ENCODE results near the gene UGT1A4. TPM values are rescaled to one million over a fixed set of nuclear protein-coding genes. Genes with fewer than 3 reads are reported as not detected.

UGT1A4 gene
- total RNA-seq, 3 donors from 2014 or later = not detected

DNA sequence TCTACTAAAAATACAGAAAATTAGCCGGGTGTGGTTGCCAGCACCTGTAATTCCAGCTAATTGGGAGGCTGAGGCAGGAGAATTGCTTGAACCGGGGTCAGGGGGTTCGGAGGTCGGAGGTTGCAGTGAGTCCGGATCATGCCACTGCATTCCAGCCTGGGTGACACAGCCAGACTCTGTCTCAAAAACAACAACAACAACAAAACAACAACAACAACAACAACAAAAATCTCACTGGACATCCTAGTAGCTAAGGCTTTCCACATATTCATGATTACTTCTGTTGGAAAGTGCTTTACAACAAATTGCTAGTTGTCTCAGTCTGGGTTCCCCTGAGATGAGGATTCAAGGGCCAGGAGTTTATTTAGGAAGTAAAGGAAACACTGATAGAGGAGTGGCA lies 55.3 kb downstream of the UGT1A4 start:
- H3K4me3 Mint-ChIP-seq = no peak overlapping the region
- no peaks in the 10 kb centered on the region for H3K4me1 Mint-ChIP-seq (ENCODE audit: low read depth)
- DNase-seq (no peak), ATAC-seq (no peak)
- H3K27me3 Mint-ChIP-seq (ENCODE audit: low read depth) = peaks cover 16% of the 10 kb centered on the region
- H3K9me3 Mint-ChIP-seq = peaks cover 4% of the 10 kb centered on the region
- no peaks in the 10 kb centered on the region for H3K36me3 Mint-ChIP-seq (ENCODE audit: insufficient read depth)

DNA sequence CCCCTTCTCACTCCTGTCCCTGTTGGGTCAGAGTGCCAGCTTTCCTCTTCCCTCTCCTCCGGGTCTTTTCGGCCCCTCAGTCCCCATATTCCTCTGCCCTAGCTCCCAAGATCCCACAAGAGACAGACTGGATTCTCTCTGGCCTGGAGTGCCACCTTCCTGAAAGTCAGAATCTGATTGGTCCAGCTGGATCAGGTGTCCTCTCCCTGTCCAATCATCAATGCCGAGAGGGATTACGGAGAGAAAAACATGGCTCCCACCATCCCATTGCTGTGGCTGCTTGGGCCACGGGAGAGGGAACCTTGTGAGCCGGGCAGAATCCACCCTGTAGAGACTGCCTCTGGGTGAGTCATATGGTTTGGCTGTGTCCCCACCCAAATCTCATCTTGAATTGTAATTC lies 56.9 kb downstream of the UGT1A4 start:
- Mint-ChIP-seq H3K9me3 (peaks cover 4% of the 10 kb centered on the region), H3K36me3 (ENCODE audit: insufficient read depth) (no peaks in the 10 kb centered on the region), H3K4me3 (no peak overlapping the region), H3K27me3 (ENCODE audit: low read depth) (peaks cover 11% of the 10 kb centered on the region), H3K4me1 (ENCODE audit: low read depth) (no peaks in the 10 kb centered on the region)
- DNase-seq = no peak
- no peak for ATAC-seq

DNA sequence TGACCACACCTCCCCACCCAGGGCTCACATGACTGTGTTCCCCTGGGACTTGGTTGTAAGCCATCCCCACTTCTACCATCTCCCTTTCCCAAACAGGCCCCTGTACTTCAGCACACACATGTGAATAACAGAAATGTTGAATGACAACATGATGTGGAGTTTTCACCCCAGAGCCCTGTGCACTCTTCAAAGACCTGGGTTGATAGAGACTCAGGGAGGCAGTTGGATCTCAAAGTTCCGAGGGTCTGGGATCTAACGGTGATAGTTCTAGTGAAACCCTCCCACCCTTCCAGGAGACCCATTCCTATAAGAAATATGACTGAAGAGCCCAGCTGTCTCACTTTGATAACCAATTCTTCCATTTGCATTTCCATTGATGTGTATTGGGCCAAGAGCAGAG lies 59.5 kb downstream of the UGT1A4 start, which contains the start of gene MROH2A:
MROH2A (plus strand) TSS at position 301 of the 400 bp plus-strand sequence. CDS start 1,029 bp downstream, outside the sequence.
- peaks cover 4% of the 10 kb centered on the region for H3K9me3 Mint-ChIP-seq
- H3K36me3 Mint-ChIP-seq (ENCODE audit: insufficient read depth) = no peaks in the 10 kb centered on the region
- DNase-seq = no peak
- peaks cover 15% of the 10 kb centered on the region for H3K27me3 Mint-ChIP-seq (ENCODE audit: low read depth)
- H3K4me3 Mint-ChIP-seq = no peak within 1 kb of the TSS
- H3K4me1 Mint-ChIP-seq (ENCODE audit: low read depth) = no peaks in the 10 kb centered on the region
- ATAC-seq = no peak

DNA sequence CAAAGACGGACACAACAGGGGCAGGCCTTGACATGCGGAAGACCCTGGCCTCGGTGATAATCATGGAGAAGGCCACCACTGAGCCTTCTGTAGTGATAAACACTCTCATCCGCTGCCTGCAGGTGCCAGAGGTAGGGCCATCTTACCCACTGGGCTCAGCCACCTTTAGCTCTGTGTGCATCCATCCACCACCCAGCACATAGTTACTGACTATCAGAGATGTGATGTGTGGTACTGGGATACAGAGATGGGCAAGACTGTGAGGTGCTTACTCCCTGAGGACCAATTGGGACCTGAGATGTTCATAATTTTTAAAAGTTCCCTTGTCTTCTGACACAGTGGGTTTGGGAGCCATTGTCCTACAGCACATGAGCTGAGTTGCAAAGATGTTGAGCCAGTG lies 61.2 kb downstream of the UGT1A4 start:
- Mint-ChIP-seq H3K36me3 (ENCODE audit: insufficient read depth) (no peaks in the 10 kb centered on the region), H3K4me1 (ENCODE audit: low read depth) (no peaks in the 10 kb centered on the region), H3K27me3 (ENCODE audit: low read depth) (peaks cover 23% of the 10 kb centered on the region), H3K9me3 (peaks cover 4% of the 10 kb centered on the region), H3K4me3 (no peak overlapping the region)
- ATAC-seq (no peak), DNase-seq (no peak)

DNA sequence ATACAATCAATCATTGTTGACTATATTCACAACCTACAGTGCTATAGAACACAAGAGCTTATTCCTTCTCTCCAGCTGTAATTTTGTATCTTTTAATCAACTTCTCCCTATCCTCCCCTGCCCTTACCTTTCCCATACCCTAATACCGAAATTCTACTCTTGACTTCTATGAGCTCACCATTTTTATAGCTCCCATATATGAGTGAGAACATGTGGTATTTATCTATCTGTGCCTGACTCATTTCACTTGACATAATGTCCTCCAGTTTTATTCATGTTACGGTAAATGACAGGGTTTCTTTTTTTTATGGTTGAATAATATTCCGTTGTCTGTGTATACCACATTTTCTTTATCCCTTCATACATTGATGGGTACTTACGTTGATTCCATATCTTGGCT lies 62.2 kb downstream of the UGT1A4 start:
- DNase-seq (no peak), ATAC-seq (no peak)
- Mint-ChIP-seq H3K4me1 (ENCODE audit: low read depth) (no peaks in the 10 kb centered on the region), H3K27me3 (ENCODE audit: low read depth) (peaks cover 21% of the 10 kb centered on the region), H3K4me3 (no peak overlapping the region), H3K9me3 (peaks cover 4% of the 10 kb centered on the region), H3K36me3 (ENCODE audit: insufficient read depth) (no peaks in the 10 kb centered on the region)

DNA sequence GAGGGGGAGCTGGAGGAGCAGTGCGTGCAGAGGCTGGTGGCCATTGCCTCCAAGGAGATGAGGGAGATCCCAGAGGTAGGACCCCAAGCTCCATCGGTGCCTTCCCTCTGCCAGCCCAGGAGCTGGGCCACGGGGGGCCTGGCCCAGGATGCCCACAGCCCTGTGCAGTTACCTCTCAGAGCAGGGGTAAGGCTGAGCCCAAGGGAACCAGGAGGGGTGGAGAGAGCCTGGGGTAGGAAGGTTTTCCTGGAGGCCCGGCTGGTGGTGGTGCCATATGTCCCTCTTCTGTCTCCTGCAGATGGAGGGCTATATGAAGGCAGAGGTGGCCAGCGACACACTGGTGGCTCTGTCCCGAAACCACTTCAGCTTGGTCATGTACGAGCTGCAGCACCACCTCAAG lies 71.0 kb downstream of the UGT1A4 start:
- Mint-ChIP-seq H3K4me1 (ENCODE audit: low read depth) (no peaks in the 10 kb centered on the region), H3K9me3 (peaks cover 5% of the 10 kb centered on the region), H3K27me3 (ENCODE audit: low read depth) (peaks cover 6% of the 10 kb centered on the region), H3K4me3 (no peak overlapping the region), H3K36me3 (ENCODE audit: insufficient read depth) (no peaks in the 10 kb centered on the region)
- no peak for DNase-seq
- ATAC-seq = no peak

DNA sequence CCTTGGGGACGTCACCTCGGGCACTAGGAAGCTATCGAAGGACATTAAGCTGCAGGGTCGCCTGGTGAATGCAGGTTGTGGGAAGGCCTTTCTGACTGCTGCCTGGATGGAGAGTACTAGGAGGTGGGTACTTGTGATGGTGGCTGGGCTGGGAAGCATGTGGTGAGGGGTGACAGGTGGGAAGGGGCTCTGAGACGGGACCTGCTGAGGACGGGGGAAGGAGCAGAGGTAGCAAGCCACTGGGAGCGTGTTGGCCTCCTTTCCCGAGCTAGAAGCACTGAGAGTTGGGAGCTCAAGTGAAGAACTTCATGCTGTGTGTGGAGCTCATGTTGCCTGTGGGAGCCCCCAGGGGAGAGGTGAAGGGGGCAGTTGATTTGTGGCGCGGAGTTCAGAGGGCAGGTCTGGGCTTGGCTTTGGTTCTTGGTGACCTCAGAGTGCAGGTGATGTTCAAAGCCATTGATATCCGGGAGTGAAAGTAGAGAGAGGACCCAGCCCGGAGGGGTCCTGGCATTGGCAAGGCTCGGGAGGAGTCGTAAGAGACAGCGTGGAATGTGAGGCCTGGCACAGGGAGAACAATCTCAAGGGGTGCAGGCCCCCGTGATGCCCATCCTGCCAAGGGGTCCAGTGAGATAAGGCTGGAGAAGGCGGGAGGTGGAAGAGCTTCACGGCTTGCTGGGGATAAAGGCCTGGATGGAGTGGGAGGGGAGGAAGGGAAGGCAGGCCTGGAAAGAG lies 72.8 kb downstream of the UGT1A4 start:
- no peaks in the 10 kb centered on the region for H3K4me1 Mint-ChIP-seq (ENCODE audit: low read depth)
- ATAC-seq = no peak
- DNase-seq = no peak
- H3K27me3 Mint-ChIP-seq (ENCODE audit: low read depth) = peaks cover 2% of the 10 kb centered on the region
- H3K36me3 Mint-ChIP-seq (ENCODE audit: insufficient read depth) = no peaks in the 10 kb centered on the region
- no peak overlapping the region for H3K4me3 Mint-ChIP-seq
- H3K9me3 Mint-ChIP-seq = peaks cover under 1% of the 10 kb centered on the region

DNA sequence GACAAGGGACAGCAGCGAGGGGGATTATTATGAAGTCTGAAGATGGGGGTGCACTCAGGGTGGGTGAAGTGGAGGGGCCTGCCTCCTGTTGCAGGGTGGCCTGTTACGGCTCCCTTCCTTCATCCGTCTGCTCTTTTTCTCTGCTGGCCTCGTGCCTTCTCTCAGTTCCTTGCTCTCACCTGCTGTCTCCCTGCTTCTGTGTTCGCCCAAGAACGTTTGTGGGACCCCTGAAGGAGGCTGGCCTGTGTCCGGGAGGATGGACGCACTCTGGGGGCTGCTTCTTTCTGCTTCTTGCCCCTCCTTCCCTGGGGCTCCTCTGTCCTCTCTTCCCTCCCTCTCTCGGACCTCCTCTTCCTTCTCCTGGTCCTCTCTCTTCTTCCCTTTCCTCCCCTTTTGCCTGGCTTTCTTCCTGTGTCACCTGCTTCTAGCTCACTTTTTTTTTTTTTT lies 73.4 kb downstream of the UGT1A4 start:
- H3K9me3 Mint-ChIP-seq = no peaks in the 10 kb centered on the region
- no peak for DNase-seq
- no peaks in the 10 kb centered on the region for H3K27me3 Mint-ChIP-seq (ENCODE audit: low read depth)
- no peak overlapping the region for H3K4me3 Mint-ChIP-seq
- no peak for ATAC-seq
- no peaks in the 10 kb centered on the region for H3K4me1 Mint-ChIP-seq (ENCODE audit: low read depth)
- no peaks in the 10 kb centered on the region for H3K36me3 Mint-ChIP-seq (ENCODE audit: insufficient read depth)

DNA sequence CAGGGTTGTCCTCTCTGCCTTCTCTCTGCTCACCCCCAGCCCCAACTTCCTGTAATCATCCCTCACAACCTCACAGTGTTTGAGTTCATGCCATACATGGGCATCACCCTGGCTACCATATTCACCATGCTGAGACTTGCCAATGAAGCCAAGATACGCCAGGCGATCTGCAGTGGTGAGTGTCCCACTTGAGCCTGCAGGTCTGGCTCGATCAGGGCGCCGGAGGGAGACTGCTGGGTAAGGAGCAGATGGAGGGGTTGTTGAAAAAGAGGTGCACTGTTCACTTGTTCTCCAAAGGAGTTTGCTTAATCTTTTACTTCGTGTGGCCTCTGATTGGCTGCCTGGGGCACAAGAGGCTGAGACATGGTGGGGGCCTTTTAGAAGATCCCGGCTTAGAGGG lies 74.2 kb downstream of the UGT1A4 start:
- ATAC-seq = no peak
- Mint-ChIP-seq H3K27me3 (ENCODE audit: low read depth) (no peaks in the 10 kb centered on the region), H3K9me3 (no peaks in the 10 kb centered on the region), H3K36me3 (ENCODE audit: insufficient read depth) (no peaks in the 10 kb centered on the region), H3K4me1 (ENCODE audit: low read depth) (no peaks in the 10 kb centered on the region), H3K4me3 (no peak overlapping the region)
- DNase-seq = no peak

DNA sequence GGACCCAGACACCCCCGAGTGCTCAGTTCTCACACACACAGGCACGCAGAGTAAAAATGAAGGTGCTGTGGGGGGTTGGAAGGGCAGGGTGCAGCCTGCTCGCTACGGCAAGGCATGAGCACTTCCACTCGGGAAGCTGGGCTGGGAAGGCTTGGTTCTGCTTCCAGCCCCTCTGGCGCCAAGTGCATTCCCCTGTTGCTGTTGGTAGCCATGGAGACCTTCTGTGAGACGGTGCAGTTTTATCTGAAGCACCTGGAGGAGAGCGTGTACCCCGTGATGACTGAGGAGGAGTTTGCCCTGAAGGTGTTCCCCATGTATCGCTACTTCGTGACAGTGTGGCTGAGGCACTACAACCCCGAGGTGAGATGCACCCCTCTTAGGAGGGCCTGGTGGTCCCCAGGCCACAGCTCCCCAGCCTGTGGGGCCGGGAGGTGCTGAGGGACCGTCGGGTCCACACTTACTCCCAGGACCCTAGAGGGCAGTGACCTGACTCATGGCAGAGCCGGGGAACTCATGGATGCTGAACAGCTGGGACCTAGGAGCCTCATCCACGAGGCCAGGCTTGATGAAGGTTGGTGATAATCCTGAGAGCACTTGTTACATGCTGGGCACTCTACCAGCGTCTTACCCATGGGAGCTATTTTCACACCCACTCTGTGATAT lies 75.1 kb downstream of the UGT1A4 start:
- no peaks in the 10 kb centered on the region for H3K9me3 Mint-ChIP-seq
- DNase-seq (no peak), ATAC-seq (no peak)
- no peak overlapping the region for H3K4me3 Mint-ChIP-seq
- no peaks in the 10 kb centered on the region for H3K27me3 Mint-ChIP-seq (ENCODE audit: low read depth)
- H3K36me3 Mint-ChIP-seq (ENCODE audit: insufficient read depth) = no peaks in the 10 kb centered on the region
- H3K4me1 Mint-ChIP-seq (ENCODE audit: low read depth) = no peaks in the 10 kb centered on the region

DNA sequence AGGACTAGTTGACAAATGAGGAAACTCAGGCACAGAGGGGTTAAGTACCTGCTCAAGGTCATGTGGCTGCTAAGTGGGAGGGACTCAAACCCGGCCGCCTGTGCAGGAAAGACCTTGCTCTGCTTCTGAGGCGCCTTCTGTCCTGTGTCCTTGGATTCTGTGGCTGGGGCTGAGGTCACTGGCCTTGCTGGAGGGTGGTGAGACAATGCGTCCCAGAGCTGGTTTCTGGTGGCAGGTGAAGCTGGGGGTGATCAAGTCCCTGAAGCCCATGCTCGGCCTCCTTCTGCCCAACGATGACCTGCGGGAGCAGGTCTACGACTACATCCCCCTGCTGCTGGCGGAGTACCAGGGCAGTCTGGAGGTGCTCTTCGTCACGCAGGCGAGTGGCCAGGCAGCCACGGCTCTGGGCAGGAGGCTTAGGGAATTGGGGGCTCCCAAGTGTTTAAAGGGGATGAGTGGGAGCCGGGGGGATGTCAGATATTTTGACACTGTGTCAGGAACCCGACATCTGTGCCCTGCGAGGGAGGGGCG lies 75.7 kb downstream of the UGT1A4 start:
- Mint-ChIP-seq H3K4me3 (no peak overlapping the region), H3K4me1 (ENCODE audit: low read depth) (no peaks in the 10 kb centered on the region), H3K9me3 (no peaks in the 10 kb centered on the region), H3K36me3 (ENCODE audit: insufficient read depth) (no peaks in the 10 kb centered on the region), H3K27me3 (ENCODE audit: low read depth) (no peaks in the 10 kb centered on the region)
- ATAC-seq (no peak), DNase-seq (no peak)

DNA sequence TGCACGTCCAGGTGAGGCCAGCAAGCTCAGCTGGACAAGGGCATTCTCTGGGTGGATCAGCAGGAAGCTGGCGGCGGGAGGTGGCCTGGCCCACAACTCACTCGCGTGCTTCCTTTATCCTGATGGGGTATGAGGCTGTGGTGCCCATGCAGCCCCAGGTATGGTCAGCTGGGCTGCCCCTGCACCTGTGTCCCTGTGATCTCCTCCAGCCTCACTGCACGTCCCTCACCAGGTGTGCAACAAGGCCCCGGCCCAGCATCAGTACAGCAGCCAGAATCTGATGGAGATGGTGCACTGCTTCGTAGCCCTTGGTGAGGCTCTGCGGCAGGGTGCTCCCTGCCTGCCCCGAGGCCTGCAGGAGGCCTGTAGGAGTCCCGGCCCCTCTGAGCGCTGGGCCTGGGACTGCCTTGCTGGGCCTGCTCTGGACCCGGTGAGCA lies 77.2 kb downstream of the UGT1A4 start:
- no peak overlapping the region for H3K4me3 Mint-ChIP-seq
- H3K4me1 Mint-ChIP-seq (ENCODE audit: low read depth) = no peaks in the 10 kb centered on the region
- no peak for DNase-seq
- peaks cover 4% of the 10 kb centered on the region for H3K9me3 Mint-ChIP-seq
- no peak for ATAC-seq
- no peaks in the 10 kb centered on the region for H3K27me3 Mint-ChIP-seq (ENCODE audit: low read depth)
- H3K36me3 Mint-ChIP-seq (ENCODE audit: insufficient read depth) = no peaks in the 10 kb centered on the region

DNA sequence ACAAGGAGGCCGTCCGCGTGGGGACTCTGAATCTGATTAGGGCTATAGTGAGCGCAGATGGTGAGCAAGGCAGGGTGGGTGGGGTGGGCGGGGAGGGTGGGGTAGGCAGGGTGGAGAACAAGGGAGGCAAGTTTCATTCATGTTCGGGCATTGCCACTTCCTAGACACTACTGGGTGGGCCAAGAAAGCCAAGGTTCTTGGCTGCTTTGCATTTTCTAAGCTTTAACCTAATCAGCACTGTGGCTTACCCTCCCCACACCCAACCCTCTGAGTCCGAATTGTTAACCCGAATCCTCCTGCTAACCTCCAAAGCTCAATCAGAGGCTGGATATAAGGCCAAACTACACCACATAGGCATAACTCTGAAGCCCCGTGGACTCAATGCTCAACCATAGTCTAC lies 77.7 kb downstream of the UGT1A4 start:
- Mint-ChIP-seq H3K4me3 (no peak overlapping the region), H3K9me3 (peaks cover 4% of the 10 kb centered on the region), H3K36me3 (ENCODE audit: insufficient read depth) (no peaks in the 10 kb centered on the region), H3K27me3 (ENCODE audit: low read depth) (no peaks in the 10 kb centered on the region), H3K4me1 (ENCODE audit: low read depth) (no peaks in the 10 kb centered on the region)
- no peak for DNase-seq
- no peak for ATAC-seq

DNA sequence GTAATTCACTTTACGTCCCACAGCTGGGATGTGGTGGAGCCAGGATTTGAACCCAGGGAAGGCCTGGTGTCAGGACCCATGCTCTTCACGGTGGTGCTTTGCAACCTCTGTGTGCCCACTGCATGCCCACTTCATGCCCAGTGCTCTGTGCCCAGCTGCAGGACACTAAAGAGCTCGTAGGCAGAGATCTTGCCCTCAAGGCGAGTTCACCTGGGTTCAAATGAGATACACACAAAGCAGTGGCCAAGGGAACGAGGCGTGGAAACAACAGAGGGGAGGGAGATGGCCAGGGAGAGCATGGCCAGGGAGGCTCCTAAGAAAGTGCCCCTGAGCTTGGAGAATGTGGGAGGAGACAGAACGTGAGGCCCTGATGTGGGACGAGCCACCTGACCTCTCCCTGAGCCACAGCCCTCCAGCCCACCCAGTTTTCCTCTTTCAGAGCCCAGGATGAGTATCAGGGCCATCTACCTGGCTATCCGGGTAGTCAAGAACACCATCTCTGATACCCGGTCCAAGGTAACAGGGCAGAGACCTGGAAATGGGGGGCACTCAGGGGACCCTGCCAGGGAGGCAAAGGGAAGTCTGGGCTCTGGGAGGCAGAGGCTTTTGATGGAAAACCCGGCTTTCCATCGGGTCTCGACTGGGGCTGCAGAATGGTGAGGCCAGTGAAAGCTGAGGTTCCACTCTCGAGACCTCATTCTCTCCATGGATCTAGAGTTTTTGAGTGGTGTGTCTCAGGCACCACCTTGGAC lies 80.0 kb downstream of the UGT1A4 start:
- DNase-seq (no peak), ATAC-seq (no peak)
- Mint-ChIP-seq H3K4me3 (no peak overlapping the region), H3K36me3 (ENCODE audit: insufficient read depth) (no peaks in the 10 kb centered on the region), H3K9me3 (peaks cover 4% of the 10 kb centered on the region), H3K4me1 (ENCODE audit: low read depth) (no peaks in the 10 kb centered on the region), H3K27me3 (ENCODE audit: low read depth) (peaks cover 3% of the 10 kb centered on the region)

Data from activated T-cell treated with anti-CD3 and anti-CD28 coated beads, Interleukin-2, amount 50 U/mL, for 4 hours (primary cell).